OCI-LY1 (cell line): ENCODE results near the gene AFMID.

Source experiments
- CTCF ChIP-seq: fragments of 200-600 bp; sonication (generic), shearing (Covaris generic); IDR thresholded peaks from 2 replicates; pipeline ENCODE4 v1.5.1; 2017; ENCODE audit warnings: mild to moderate bottlenecking, antibody characterized with exemption, low read length, moderate library complexity, mixed read lengths
- EZH2 ChIP-seq: fragments of 200-600 bp; sonication (generic), shearing (Covaris generic); IDR thresholded peaks from 2 replicates; pipeline ENCODE4 v1.8.0; 2017; ENCODE audit warnings: borderline replicate concordance, mixed run types, mild to moderate bottlenecking, antibody characterized with exemption, low read length, moderate library complexity, mixed read lengths

- TF ChIP-seq CTCF: no peak
- no peak for TF ChIP-seq EZH2
Observed at GRCh38 chr17:78235885-78236284, 48.7 kb downstream of the AFMID start.
